ENCODE data around the gene GPX2. TPM values are rescaled to one million over a fixed set of nuclear protein-coding genes. Genes with fewer than 3 reads are reported as not detected.
A peak's percentile ranks its signal among the peaks of the same experiment; 100 is the strongest.

Gene GPX2
- total RNA-seq, 1 experiment from 2014 or later: not detected

DNA sequence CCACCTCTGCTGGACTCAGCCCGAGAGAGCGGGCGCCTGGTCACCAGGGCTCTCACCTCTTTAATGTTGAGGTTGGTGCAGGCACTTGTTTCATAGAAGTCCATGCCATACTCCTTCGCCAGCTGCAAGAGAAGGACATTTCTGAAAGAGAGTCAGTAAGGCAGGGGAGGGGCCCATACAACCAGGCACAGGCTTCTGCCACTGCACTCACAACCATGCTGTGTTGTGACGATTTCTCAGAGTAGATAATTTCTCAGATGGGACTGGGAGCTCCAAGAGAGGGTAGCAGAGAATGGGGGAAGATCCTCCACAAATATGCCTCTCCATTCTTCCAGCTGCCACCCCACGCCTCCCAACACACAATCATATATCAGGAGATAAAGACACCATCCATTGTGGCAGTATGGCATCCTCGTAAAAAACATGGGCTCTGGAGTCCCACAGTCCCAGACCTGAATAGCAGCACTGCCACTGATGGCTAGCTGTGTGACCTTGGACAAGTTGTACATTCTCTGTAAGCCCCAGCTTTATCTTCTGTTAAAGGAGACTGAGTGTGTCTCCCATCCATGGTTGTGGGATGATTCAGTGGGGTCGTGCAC lies 6.2 kb upstream of the GPX2 start:
- Histone ChIP-seq H3K9me3 (ENCODE audit: low read depth, low read length, poor library complexity, severe bottlenecking) (no peaks in the 10 kb centered on the region), H3K4me3 (ENCODE audit: low read depth, low read length, poor library complexity, severe bottlenecking) (no peak overlapping the region), H3K4me1 (ENCODE audit: insufficient read depth, low read length, poor library complexity, severe bottlenecking) (peaks cover 8% of the 10 kb centered on the region), H3K27ac (ENCODE audit: low read depth, low read length, poor library complexity, severe bottlenecking) (no peak overlapping the region), H3K27me3 (replicated peaks; ENCODE audit: insufficient read depth, low read depth, low read length, poor library complexity) (no peaks in the 10 kb centered on the region), H3K36me3 (ENCODE audit: insufficient read depth, low read length, poor library complexity, severe bottlenecking) (peaks cover 3% of the 10 kb centered on the region)
- no peak for DNase-seq (ENCODE audit: low spot score)
- CTCF ChIA-PET: no interaction called here
- BruUV-seq (replicated peaks): no TSS peak
- POLR2A ChIA-PET (ENCODE audit: low non-redundant PET): no interaction called here
- intact Hi-C loops (cut with micrococcal nuclease; ENCODE audit: unreplicated experiment): no loop called here
- TF ChIP-seq, protein P1, sequence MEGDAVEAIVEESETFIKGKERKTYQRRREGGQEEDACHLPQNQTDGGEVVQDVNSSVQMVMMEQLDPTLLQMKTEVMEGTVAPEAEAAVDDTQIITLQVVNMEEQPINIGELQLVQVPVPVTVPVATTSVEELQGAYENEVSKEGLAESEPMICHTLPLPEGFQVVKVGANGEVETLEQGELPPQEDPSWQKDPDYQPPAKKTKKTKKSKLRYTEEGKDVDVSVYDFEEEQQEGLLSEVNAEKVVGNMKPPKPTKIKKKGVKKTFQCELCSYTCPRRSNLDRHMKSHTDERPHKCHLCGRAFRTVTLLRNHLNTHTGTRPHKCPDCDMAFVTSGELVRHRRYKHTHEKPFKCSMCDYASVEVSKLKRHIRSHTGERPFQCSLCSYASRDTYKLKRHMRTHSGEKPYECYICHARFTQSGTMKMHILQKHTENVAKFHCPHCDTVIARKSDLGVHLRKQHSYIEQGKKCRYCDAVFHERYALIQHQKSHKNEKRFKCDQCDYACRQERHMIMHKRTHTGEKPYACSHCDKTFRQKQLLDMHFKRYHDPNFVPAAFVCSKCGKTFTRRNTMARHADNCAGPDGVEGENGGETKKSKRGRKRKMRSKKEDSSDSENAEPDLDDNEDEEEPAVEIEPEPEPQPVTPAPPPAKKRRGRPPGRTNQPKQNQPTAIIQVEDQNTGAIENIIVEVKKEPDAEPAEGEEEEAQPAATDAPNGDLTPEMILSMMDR (conservative IDR thresholded peaks at IDR 0.05; ENCODE audit: low read depth, low read length): no peak
- no peak for TF ChIP-seq EZH2 (IDR thresholded peaks at IDR 0.05; ENCODE audit: borderline replicate concordance, low read depth, low read length, poor library complexity, severe bottlenecking)

GRCh38 chr14:64947710-64948611 lies 5.4 kb upstream of the GPX2 start:
- Histone ChIP-seq H3K4me3 (ENCODE audit: low read depth, low read length, poor library complexity, severe bottlenecking) (no peak overlapping the region), H3K36me3 (ENCODE audit: insufficient read depth, low read length, poor library complexity, severe bottlenecking) (peaks cover 3% of the 10 kb centered on the region), H3K27ac (ENCODE audit: low read depth, low read length, poor library complexity, severe bottlenecking) (no peak overlapping the region), H3K27me3 (replicated peaks; ENCODE audit: insufficient read depth, low read depth, low read length, poor library complexity) (no peaks in the 10 kb centered on the region), H3K9me3 (ENCODE audit: low read depth, low read length, poor library complexity, severe bottlenecking) (no peaks in the 10 kb centered on the region), H3K4me1 (ENCODE audit: insufficient read depth, low read length, poor library complexity, severe bottlenecking) (peaks cover 8% of the 10 kb centered on the region)
- CTCF ChIA-PET: no interaction called here
- intact Hi-C loops (cut with micrococcal nuclease; ENCODE audit: unreplicated experiment): no loop called here
- TF ChIP-seq, protein P1 (conservative IDR thresholded peaks at IDR 0.05; ENCODE audit: low read depth, low read length): no peak
- TF ChIP-seq EZH2 (IDR thresholded peaks at IDR 0.05; ENCODE audit: borderline replicate concordance, low read depth, low read length, poor library complexity, severe bottlenecking): no peak
- no peak for DNase-seq (ENCODE audit: low spot score)
- POLR2A ChIA-PET (ENCODE audit: low non-redundant PET): no interaction called here
- BruUV-seq (replicated peaks): no TSS peak

- intact Hi-C loops (cut with micrococcal nuclease; ENCODE audit: unreplicated experiment): no loop called here
- TF ChIP-seq, protein P1 (conservative IDR thresholded peaks at IDR 0.05; ENCODE audit: low read depth, low read length): no peak
- no peak for TF ChIP-seq EZH2 (IDR thresholded peaks at IDR 0.05; ENCODE audit: borderline replicate concordance, low read depth, low read length, poor library complexity, severe bottlenecking)
- peak overlapping the region; percentile 8 for H3K27ac ChIP-seq (ENCODE audit: low read depth, low read length, poor library complexity, severe bottlenecking)
- H3K4me1 ChIP-seq (ENCODE audit: insufficient read depth, low read length, poor library complexity, severe bottlenecking): peaks cover 8% of the 10 kb centered on the region
- H3K9me3 ChIP-seq (ENCODE audit: low read depth, low read length, poor library complexity, severe bottlenecking): no peaks in the 10 kb centered on the region
- BruUV-seq (replicated peaks): TSS peak; percentile 66
- DNase-seq (ENCODE audit: low spot score): peak; percentile 29
- H3K4me3 ChIP-seq (ENCODE audit: low read depth, low read length, poor library complexity, severe bottlenecking): no peak overlapping the region
- POLR2A ChIA-PET (ENCODE audit: low non-redundant PET): no interaction called here
- no peaks in the 10 kb centered on the region for H3K27me3 ChIP-seq (replicated peaks; ENCODE audit: insufficient read depth, low read depth, low read length, poor library complexity)
- peaks cover 3% of the 10 kb centered on the region for H3K36me3 ChIP-seq (ENCODE audit: insufficient read depth, low read length, poor library complexity, severe bottlenecking)
- CTCF ChIA-PET: no interaction called here
Observed at GRCh38 chr14:64946310-64947045, 3.9 kb upstream of the GPX2 start.
